Osteoblast (primary cell): ENCODE results near the gene SRP54. TPM values are rescaled to one million over a fixed set of nuclear protein-coding genes. Genes with fewer than 3 reads are reported as not detected.

Experiments
- DNase-seq: peaks from one replicate; pipeline ENCODE4 v3.0.0; 2011; ENCODE audit warnings: low spot score, mixed read lengths; ENCODE audit not compliant: insufficient read length; ENCODE audit errors: missing footprints
- H2AFZ ChIP-seq: 2 replicates; pipeline ENCODE4 v1.6.0; 2011; ENCODE audit warnings: mild to moderate bottlenecking, low read length
- H3K27ac ChIP-seq: 2 replicates; pipeline ENCODE4 v1.5.1; 2011; ENCODE audit warnings: mild to moderate bottlenecking, low read depth, low read length, moderate library complexity
- H3K27me3 ChIP-seq: 2 replicates; pipeline ENCODE4 v1.6.0; 2012; ENCODE audit warnings: mild to moderate bottlenecking, control low read depth, inconsistent platforms, low read length, moderate library complexity; ENCODE audit not compliant: insufficient read depth
- H3K36me3 ChIP-seq: 2 replicates; pipeline ENCODE4 v1.5.1; 2011; ENCODE audit warnings: mild to moderate bottlenecking, low read length, control low read depth, moderate library complexity; ENCODE audit not compliant: insufficient read depth
- H3K4me1 ChIP-seq: 2 replicates; pipeline ENCODE4 v1.5.1; 2011; ENCODE audit warnings: mild to moderate bottlenecking, low read length, control low read depth, moderate library complexity; ENCODE audit not compliant: insufficient read depth
- H3K4me2 ChIP-seq: 2 replicates; pipeline ENCODE4 v1.6.0; 2011; ENCODE audit warnings: mild to moderate bottlenecking, low read length; ENCODE audit not compliant: insufficient read depth
- H3K4me3 ChIP-seq: fragments of 200-600 bp; sonication (generic); 3 replicates; pipeline ENCODE4 v1.5.1; 2012; ENCODE audit warnings: mild to moderate bottlenecking, low read length, inconsistent platforms; ENCODE audit not compliant: insufficient read depth
- H3K79me2 ChIP-seq: 2 replicates; pipeline ENCODE4 v1.6.0; 2012; ENCODE audit warnings: mild to moderate bottlenecking, low read length, control low read depth, inconsistent platforms; ENCODE audit not compliant: insufficient read depth
- H3K9me3 ChIP-seq: 2 replicates; pipeline ENCODE4 v1.5.1; 2011; ENCODE audit warnings: low read depth, low read length, control low read depth
- H4K20me1 ChIP-seq: 2 replicates; pipeline ENCODE4 v1.6.0; 2012; ENCODE audit warnings: mild to moderate bottlenecking, low read length, control low read depth; ENCODE audit not compliant: insufficient read depth
- total RNA-seq: library from RNA; depleted of rRNA; stranded (reverse); fragments of >200 nt; gene quantifications from 2 replicates; pipeline ENCODE4 v1.2.3, GENCODE V29; 2012
- TF ChIP-seq, protein P1 (sequence below): IDR thresholded peaks from 2 replicates; pipeline ENCODE4 v1.5.1; 2011; ENCODE audit warnings: mild to moderate bottlenecking, low read depth, low read length, moderate library complexity; ENCODE audit errors: extremely low read depth

SRP54 gene
- total RNA-seq: 66.6 and 72.0 TPM in 2 replicates

- Histone ChIP-seq H3K27ac (peak within 1 kb of the TSS; percentile 99), H2AFZ (peak within 1 kb of the TSS; percentile 98), H4K20me1 (peaks cover 17% of the 10 kb centered on the region), H3K9me3 (no peaks in the 10 kb centered on the region), H3K36me3 (no peaks in the 10 kb centered on the region), H3K4me1 (peaks cover 24% of the 10 kb centered on the region), H3K27me3 (no peaks in the 10 kb centered on the region), H3K4me3 (peak within 1 kb of the TSS; percentile 90), H3K79me2 (peaks cover 72% of the 10 kb centered on the region), H3K4me2 (peak within 1 kb of the TSS; percentile 99)
- TF ChIP-seq, protein P1, sequence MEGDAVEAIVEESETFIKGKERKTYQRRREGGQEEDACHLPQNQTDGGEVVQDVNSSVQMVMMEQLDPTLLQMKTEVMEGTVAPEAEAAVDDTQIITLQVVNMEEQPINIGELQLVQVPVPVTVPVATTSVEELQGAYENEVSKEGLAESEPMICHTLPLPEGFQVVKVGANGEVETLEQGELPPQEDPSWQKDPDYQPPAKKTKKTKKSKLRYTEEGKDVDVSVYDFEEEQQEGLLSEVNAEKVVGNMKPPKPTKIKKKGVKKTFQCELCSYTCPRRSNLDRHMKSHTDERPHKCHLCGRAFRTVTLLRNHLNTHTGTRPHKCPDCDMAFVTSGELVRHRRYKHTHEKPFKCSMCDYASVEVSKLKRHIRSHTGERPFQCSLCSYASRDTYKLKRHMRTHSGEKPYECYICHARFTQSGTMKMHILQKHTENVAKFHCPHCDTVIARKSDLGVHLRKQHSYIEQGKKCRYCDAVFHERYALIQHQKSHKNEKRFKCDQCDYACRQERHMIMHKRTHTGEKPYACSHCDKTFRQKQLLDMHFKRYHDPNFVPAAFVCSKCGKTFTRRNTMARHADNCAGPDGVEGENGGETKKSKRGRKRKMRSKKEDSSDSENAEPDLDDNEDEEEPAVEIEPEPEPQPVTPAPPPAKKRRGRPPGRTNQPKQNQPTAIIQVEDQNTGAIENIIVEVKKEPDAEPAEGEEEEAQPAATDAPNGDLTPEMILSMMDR: no peak
- DNase-seq: peak; percentile 92
Measured at GRCh38 chr14:34982421-34983147, at the start of gene SRP54. SRP54 (plus strand) TSS chr14:34982992; CDS start chr14:34996710, 13,718 bp downstream.

DNA sequence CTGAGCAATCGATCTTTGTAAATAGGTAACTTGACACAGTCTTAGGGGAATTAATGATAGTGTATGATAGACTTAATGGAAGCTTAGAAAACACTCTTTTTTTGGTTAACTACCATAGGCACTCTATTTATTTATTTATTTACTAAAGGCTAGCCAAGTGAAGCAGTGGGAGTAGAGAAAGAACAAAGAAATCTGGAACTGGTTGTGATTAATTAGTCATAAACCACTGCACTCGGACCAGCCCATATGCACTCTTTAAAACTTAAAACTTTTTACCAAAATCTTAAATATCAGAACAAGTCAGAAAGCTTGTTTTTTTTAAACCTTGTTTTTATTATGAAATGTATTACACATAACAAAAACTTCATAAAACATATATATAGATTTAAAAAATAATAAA is 49.5 kb upstream of the SRP54 start:
- no peak overlapping the region for H3K4me3 ChIP-seq
- DNase-seq: no peak
- H3K27ac ChIP-seq: no peak overlapping the region
- no peaks in the 10 kb centered on the region for H4K20me1 ChIP-seq
- no peaks in the 10 kb centered on the region for H3K4me1 ChIP-seq
- H3K4me2 ChIP-seq: no peak overlapping the region
- TF ChIP-seq, protein P1: no peak
- H3K27me3 ChIP-seq: no peaks in the 10 kb centered on the region
- no peaks in the 10 kb centered on the region for H3K9me3 ChIP-seq
- no peaks in the 10 kb centered on the region for H3K79me2 ChIP-seq
- no peak overlapping the region for H2AFZ ChIP-seq
- H3K36me3 ChIP-seq: no peaks in the 10 kb centered on the region

GRCh38 chr14:34935488-34935887 is 47.3 kb upstream of the SRP54 start:
- no peak overlapping the region for H3K27ac ChIP-seq

GRCh38 chr14:34937442-34937841 is 45.4 kb upstream of the SRP54 start:
- Histone ChIP-seq H3K4me2 (no peak overlapping the region), H2AFZ (no peak overlapping the region), H3K36me3 (no peaks in the 10 kb centered on the region), H3K4me3 (no peak overlapping the region), H4K20me1 (no peaks in the 10 kb centered on the region), H3K27me3 (no peaks in the 10 kb centered on the region), H3K9me3 (no peaks in the 10 kb centered on the region), H3K27ac (no peak overlapping the region), H3K4me1 (no peaks in the 10 kb centered on the region), H3K79me2 (no peaks in the 10 kb centered on the region)
- TF ChIP-seq, protein P1: no peak
- no peak for DNase-seq

More at GRCh38 chr14:34935488-34935887, 47.3 kb upstream of the SRP54 start:
- TF ChIP-seq, protein P1: no peak
- Histone ChIP-seq H3K4me1 (no peaks in the 10 kb centered on the region), H3K36me3 (no peaks in the 10 kb centered on the region), H3K79me2 (no peaks in the 10 kb centered on the region), H3K4me3 (no peak overlapping the region), H3K9me3 (no peaks in the 10 kb centered on the region), H4K20me1 (no peaks in the 10 kb centered on the region), H2AFZ (no peak overlapping the region), H3K27me3 (no peaks in the 10 kb centered on the region), H3K4me2 (no peak overlapping the region)
- DNase-seq: no peak
